ENCODE measurements around the gene DOCK2. TPM values are rescaled to one million over a fixed set of nuclear protein-coding genes. Genes with fewer than 3 reads are reported as not detected.

DOCK2 gene
- total RNA-seq, 1 donor from 2014 or later, result 1.1 TPM

DNA sequence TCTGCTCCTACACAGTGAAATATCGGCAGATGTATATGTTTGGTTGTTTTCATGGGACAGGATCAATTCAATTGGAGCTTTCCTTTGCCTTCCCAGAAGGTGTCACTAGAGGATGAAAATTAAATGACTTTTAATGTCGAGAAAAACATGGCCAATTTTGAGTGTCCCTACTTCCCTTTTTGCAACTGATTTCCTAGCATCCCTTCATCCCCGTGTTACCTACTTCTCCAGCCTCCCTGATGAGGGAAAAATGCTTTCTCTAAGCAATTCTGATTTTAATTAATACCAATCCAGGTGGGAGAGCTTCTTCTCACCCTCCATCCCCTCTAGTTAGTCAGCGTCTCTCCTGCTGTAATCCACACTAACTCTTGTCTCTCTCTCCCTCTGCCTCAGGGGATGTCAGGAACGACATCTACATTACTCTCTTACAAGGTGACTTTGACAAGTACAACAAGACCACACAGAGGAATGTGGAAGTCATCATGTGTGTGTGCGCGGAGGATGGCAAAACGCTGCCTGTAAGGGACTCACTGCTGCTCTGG lies 64.9 kb downstream of the DOCK2 start:
- Histone ChIP-seq H3K9me3 (ENCODE audit: low read depth) (no peaks in the 10 kb centered on the region), H3F3A (ENCODE audit: low read depth) (peaks cover 4% of the 10 kb centered on the region), H3K27ac (no peak overlapping the region), H3K27me3 (no peaks in the 10 kb centered on the region), H3K9ac (no peak overlapping the region), H3K36me3 (no peaks in the 10 kb centered on the region), H3K4me1 (peaks cover 13% of the 10 kb centered on the region), H3K79me2 (ENCODE audit: low read depth) (no peaks in the 10 kb centered on the region), H3K4me3 (no peak overlapping the region), H2AFZ (replicated peaks) (peak overlapping the region; percentile 84), H4K20me1 (ENCODE audit: low read depth) (no peaks in the 10 kb centered on the region), H3K4me2 (peak overlapping the region; percentile 4)
- Mint-ChIP-seq H3K9me3 (no peaks in the 10 kb centered on the region), H3K4me3 (no peak overlapping the region), H3K27ac (peak overlapping the region; percentile 58), H3K4me1 (peaks cover 29% of the 10 kb centered on the region), H3K36me3 (no peaks in the 10 kb centered on the region), H3K27me3 (ENCODE audit: insufficient read depth, low read depth) (peaks cover 2% of the 10 kb centered on the region)
- DNase-seq (ENCODE audit: low spot score), result peak; percentile 31
- TF ChIP-seq, protein P1, sequence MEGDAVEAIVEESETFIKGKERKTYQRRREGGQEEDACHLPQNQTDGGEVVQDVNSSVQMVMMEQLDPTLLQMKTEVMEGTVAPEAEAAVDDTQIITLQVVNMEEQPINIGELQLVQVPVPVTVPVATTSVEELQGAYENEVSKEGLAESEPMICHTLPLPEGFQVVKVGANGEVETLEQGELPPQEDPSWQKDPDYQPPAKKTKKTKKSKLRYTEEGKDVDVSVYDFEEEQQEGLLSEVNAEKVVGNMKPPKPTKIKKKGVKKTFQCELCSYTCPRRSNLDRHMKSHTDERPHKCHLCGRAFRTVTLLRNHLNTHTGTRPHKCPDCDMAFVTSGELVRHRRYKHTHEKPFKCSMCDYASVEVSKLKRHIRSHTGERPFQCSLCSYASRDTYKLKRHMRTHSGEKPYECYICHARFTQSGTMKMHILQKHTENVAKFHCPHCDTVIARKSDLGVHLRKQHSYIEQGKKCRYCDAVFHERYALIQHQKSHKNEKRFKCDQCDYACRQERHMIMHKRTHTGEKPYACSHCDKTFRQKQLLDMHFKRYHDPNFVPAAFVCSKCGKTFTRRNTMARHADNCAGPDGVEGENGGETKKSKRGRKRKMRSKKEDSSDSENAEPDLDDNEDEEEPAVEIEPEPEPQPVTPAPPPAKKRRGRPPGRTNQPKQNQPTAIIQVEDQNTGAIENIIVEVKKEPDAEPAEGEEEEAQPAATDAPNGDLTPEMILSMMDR (IDR thresholded peaks at IDR 0.05), result peak; percentile 65
- no peak for TF ChIP-seq EZH2phosphoT487 (IDR thresholded peaks at IDR 0.05)

DNA sequence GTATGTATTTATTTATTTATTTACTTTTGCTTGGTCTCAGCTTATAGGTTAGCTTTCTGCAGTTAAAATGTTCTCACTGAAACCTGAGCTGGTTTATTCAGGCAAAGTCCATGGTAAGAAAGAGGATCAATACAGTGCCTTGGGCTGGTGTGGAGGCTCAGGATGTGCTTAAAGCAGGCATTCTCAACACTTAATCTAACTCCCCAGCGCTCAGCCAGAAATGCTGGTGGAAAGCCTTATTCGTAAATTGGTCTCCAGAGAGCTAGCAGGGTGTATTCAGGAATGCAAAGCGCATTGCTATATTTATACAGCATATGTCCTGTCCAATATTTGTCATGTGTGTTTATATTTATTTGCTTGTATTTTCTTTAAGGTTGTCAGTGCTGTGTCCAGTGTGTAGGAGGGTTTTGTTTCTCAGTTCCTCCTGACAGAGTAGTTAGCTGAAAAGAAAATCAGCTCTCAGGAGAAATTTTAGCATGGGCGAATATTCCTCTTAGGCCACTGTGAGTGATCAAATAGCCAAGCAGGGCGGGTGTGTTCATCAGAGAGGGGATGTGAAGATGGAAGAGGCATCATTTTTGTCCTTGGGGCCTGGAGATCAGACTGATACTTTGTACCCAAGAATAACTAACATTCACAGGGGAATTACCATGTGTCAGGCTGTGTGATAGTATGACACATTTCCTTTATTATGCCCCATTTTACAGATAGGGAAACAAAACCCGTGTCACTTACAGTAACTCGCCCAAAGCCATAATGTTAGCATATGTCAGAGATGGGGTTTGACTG lies 65.8 kb downstream of the DOCK2 start:
- Mint-ChIP-seq H3K9me3 (no peaks in the 10 kb centered on the region), H3K36me3 (no peaks in the 10 kb centered on the region), H3K4me1 (peaks cover 34% of the 10 kb centered on the region), H3K27me3 (ENCODE audit: insufficient read depth, low read depth) (peaks cover 2% of the 10 kb centered on the region), H3K4me3 (no peak overlapping the region), H3K27ac (peak overlapping the region; percentile 6)
- TF ChIP-seq, protein P1 (IDR thresholded peaks at IDR 0.05), result no peak
- no peak for TF ChIP-seq EZH2phosphoT487 (IDR thresholded peaks at IDR 0.05)
- no peak for TF ChIP-seq EZH2 (IDR thresholded peaks at IDR 0.05)
- Histone ChIP-seq H4K20me1 (ENCODE audit: low read depth) (no peaks in the 10 kb centered on the region), H3K4me1 (peaks cover 13% of the 10 kb centered on the region), H2AFZ (replicated peaks) (no peak overlapping the region), H3F3A (ENCODE audit: low read depth) (peaks cover 4% of the 10 kb centered on the region), H3K79me2 (ENCODE audit: low read depth) (no peaks in the 10 kb centered on the region), H3K4me2 (peak overlapping the region; percentile 21), H3K27ac (no peak overlapping the region), H3K36me3 (no peaks in the 10 kb centered on the region), H3K9me3 (ENCODE audit: low read depth) (no peaks in the 10 kb centered on the region), H3K4me3 (no peak overlapping the region), H3K9ac (no peak overlapping the region), H3K27me3 (no peaks in the 10 kb centered on the region)
- DNase-seq (ENCODE audit: low spot score), result peak; percentile 46

DNA sequence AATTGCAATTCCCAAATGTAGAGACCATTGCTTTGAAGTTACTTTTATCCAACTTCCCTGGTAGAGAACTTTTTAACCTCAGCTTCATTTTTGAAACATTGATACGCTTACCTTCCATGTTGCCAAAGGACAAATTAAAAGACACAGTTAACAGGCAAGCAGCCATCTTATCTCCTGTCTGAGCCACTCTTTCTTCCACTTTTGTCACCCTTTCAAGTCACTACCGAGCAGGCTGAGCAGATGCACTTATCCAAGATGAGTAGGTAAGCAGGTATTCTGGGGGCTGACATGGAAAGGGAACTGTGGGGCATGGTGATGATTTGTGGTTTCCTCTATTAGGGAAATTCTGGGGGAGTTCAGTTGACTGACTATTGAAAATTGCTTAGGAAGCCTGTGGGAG lies 66.7 kb downstream of the DOCK2 start:
- Histone ChIP-seq H3K4me3 (no peak overlapping the region), H3K36me3 (no peaks in the 10 kb centered on the region), H3K27me3 (no peaks in the 10 kb centered on the region), H3K27ac (no peak overlapping the region), H4K20me1 (ENCODE audit: low read depth) (no peaks in the 10 kb centered on the region), H3K9ac (no peak overlapping the region), H3K79me2 (ENCODE audit: low read depth) (no peaks in the 10 kb centered on the region), H2AFZ (replicated peaks) (no peak overlapping the region), H3K4me1 (peaks cover 13% of the 10 kb centered on the region), H3F3A (ENCODE audit: low read depth) (peaks cover 4% of the 10 kb centered on the region), H3K4me2 (no peak overlapping the region), H3K9me3 (ENCODE audit: low read depth) (no peaks in the 10 kb centered on the region)
- Mint-ChIP-seq H3K27me3 (ENCODE audit: insufficient read depth, low read depth) (peaks cover 2% of the 10 kb centered on the region), H3K36me3 (no peaks in the 10 kb centered on the region), H3K4me3 (no peak overlapping the region), H3K27ac (no peak overlapping the region), H3K4me1 (peaks cover 34% of the 10 kb centered on the region), H3K9me3 (no peaks in the 10 kb centered on the region)
- TF ChIP-seq EZH2phosphoT487 (IDR thresholded peaks at IDR 0.05) (no peak), EZH2 (IDR thresholded peaks at IDR 0.05) (no peak)
- TF ChIP-seq, protein P1 (IDR thresholded peaks at IDR 0.05), result no peak
- DNase-seq (ENCODE audit: low spot score), result no peak

Data from neural progenitor cell (in vitro differentiated cells).